DOHH2 (cell line): Measurements from ENCODE around the gene RANBP3.

Experiments
- H3F3A ChIP-seq: fragments of 200-600 bp; sonication (generic), shearing (Covaris generic); 2 replicates; pipeline ENCODE4 v1.6.0; 2016; ENCODE audit warnings: antibody characterized with exemption, mild to moderate bottlenecking; ENCODE audit not compliant: control insufficient read depth, insufficient read depth
- H3K27ac ChIP-seq: fragments of 200-600 bp; sonication (generic); 2 replicates; pipeline ENCODE4 v1.5.1; 2014; ENCODE audit warnings: low read depth, mild to moderate bottlenecking, low read length, moderate library complexity
- H3K27me3 ChIP-seq: fragments of 200-600 bp; sonication (generic); 2 replicates; pipeline ENCODE4 v1.6.1; 2014; ENCODE audit warnings: mild to moderate bottlenecking, low read length, mixed read lengths; ENCODE audit not compliant: control insufficient read depth
- H3K36me3 ChIP-seq: fragments of 200-600 bp; sonication (generic); 2 replicates; pipeline ENCODE4 v1.6.1; 2014; ENCODE audit warnings: mild to moderate bottlenecking, low read length, moderate library complexity, mixed read lengths; ENCODE audit not compliant: control insufficient read depth
- H3K4me1 ChIP-seq: fragments of 200-600 bp; sonication (generic); 2 replicates; pipeline ENCODE4 v1.6.1; 2014; ENCODE audit warnings: mild to moderate bottlenecking, low read length, mixed read lengths; ENCODE audit not compliant: control insufficient read depth
- H3K4me2 ChIP-seq: fragments of 200-600 bp; sonication (generic); 2 replicates; pipeline ENCODE4 v1.6.0; 2014; ENCODE audit warnings: mild to moderate bottlenecking, low read length, moderate library complexity
- H3K4me3 ChIP-seq: fragments of 200-600 bp; sonication (generic); 2 replicates; pipeline ENCODE4 v1.5.1; 2014; ENCODE audit warnings: mild to moderate bottlenecking, low read length, mixed read lengths
- H3K79me2 ChIP-seq: fragments of 200-600 bp; sonication (generic); 2 replicates; pipeline ENCODE4 v1.6.1; 2014; ENCODE audit warnings: mild to moderate bottlenecking, low read length, mixed read lengths; ENCODE audit not compliant: control insufficient read depth
- H3K9me2 ChIP-seq: fragments of 200-600 bp; sonication (generic); replicated peaks from 2 replicates; pipeline ENCODE4 v1.6.1; 2014; ENCODE audit warnings: mild to moderate bottlenecking, low read length, mixed read lengths; ENCODE audit not compliant: control insufficient read depth
- H3K9me3 ChIP-seq: fragments of 200-600 bp; sonication (generic); 2 replicates; pipeline ENCODE4 v1.6.1; 2014; ENCODE audit warnings: antibody characterized with exemption, low read length, mixed read lengths; ENCODE audit not compliant: control insufficient read depth, insufficient read depth
- H4K20me1 ChIP-seq: fragments of 200-600 bp; sonication (generic); 2 replicates; pipeline ENCODE4 v1.6.0; 2014; ENCODE audit warnings: low read depth, mild to moderate bottlenecking, antibody characterized with exemption, low read length, moderate library complexity; ENCODE audit not compliant: control insufficient read depth, insufficient read depth
- CTCF ChIP-seq: fragments of 200-600 bp; sonication (generic); IDR thresholded peaks from one replicate; pipeline ENCODE4 v1.5.1; 2014; ENCODE audit warnings: antibody characterized with exemption, mild to moderate bottlenecking, low read depth, low read length; ENCODE audit not compliant: poor library complexity, severe bottlenecking
- EZH2phosphoT487 ChIP-seq: fragments of 200-600 bp; sonication (generic); IDR thresholded peaks from 2 replicates; pipeline ENCODE4 v1.6.1; 2017; ENCODE audit warnings: borderline replicate concordance, mild to moderate bottlenecking, antibody characterized with exemption, low read length, moderate library complexity, mixed read lengths

The RANBP3 gene

GRCh38 chr19:5940260-5941208, 37.4 kb downstream of the RANBP3 start:
- Histone ChIP-seq H3K9me3 (no peaks in the 10 kb centered on the region), H3K4me3 (no peak overlapping the region), H3K4me2 (no peak overlapping the region), H3F3A (no peaks in the 10 kb centered on the region), H3K79me2 (peaks cover 58% of the 10 kb centered on the region), H3K27me3 (no peaks in the 10 kb centered on the region), H4K20me1 (peaks cover 12% of the 10 kb centered on the region; the same call in 1 of the 2 replicates), H3K36me3 (peaks cover 49% of the 10 kb centered on the region), H3K4me1 (no peaks in the 10 kb centered on the region), H3K9me2 (no peaks in the 10 kb centered on the region), H3K27ac (no peak overlapping the region)
- TF ChIP-seq EZH2phosphoT487 (no peak), CTCF (no peak)

GRCh38 chr19:5937550-5937949, 40.4 kb downstream of the RANBP3 start:
- Histone ChIP-seq H3K4me2 (no peak overlapping the region), H3F3A (no peaks in the 10 kb centered on the region), H3K9me2 (no peaks in the 10 kb centered on the region), H3K79me2 (peaks cover 35% of the 10 kb centered on the region), H3K27ac (no peak overlapping the region), H4K20me1 (peaks cover 3% of the 10 kb centered on the region; the same call in 1 of the 2 replicates), H3K27me3 (no peaks in the 10 kb centered on the region), H3K4me3 (no peak overlapping the region), H3K4me1 (no peaks in the 10 kb centered on the region), H3K9me3 (no peaks in the 10 kb centered on the region), H3K36me3 (peaks cover 61% of the 10 kb centered on the region)
- TF ChIP-seq EZH2phosphoT487 (no peak), CTCF (no peak)

GRCh38 chr19:5936292-5936592, 41.7 kb downstream of the RANBP3 start:
- TF ChIP-seq CTCF (no peak), EZH2phosphoT487 (no peak)
- Histone ChIP-seq H4K20me1 (peaks cover 3% of the 10 kb centered on the region; the same call in 1 of the 2 replicates), H3K36me3 (peaks cover 59% of the 10 kb centered on the region), H3K27me3 (no peaks in the 10 kb centered on the region), H3K27ac (no peak overlapping the region), H3K9me3 (no peaks in the 10 kb centered on the region), H3K79me2 (peaks cover 31% of the 10 kb centered on the region), H3F3A (no peaks in the 10 kb centered on the region), H3K9me2 (no peaks in the 10 kb centered on the region), H3K4me3 (no peak overlapping the region), H3K4me2 (no peak overlapping the region), H3K4me1 (no peaks in the 10 kb centered on the region)
